Endothelial cell of umbilical vein (primary cell): ENCODE measurements around the gene CHRNB1. TPM values are rescaled to one million over a fixed set of nuclear protein-coding genes. Genes with fewer than 3 reads are reported as not detected.

Experiments
- BruUV-seq: library from RNA; stranded (reverse); fragments of 400-500 nt; replicated peaks from 2 replicates; lab custom pipeline; 2021; lab: Mats Ljungman, UMichigan
- CTCF ChIA-PET: fragments of 300-600, 350-600 bp; sonication (Branson Sonifier 250); formaldehyde crosslinking; loops from one replicate; lab custom pipeline; 2021; ENCODE audit warnings: antibody characterized with exemption, inconsistent platforms; lab: Charles Lee
- POLR2A ChIA-PET: fragments of 300-600, 350-600 bp; sonication (Branson Sonifier 250); formaldehyde crosslinking; loops from one replicate; lab custom pipeline; 2021; ENCODE audit warnings: antibody characterized with exemption, inconsistent platforms; lab: Charles Lee
- DNase-seq: peaks from one replicate; pipeline ENCODE4 v3.0.0-alpha.2; 2011; ENCODE audit warnings: low read depth, low spot score
- FAIRE-seq: peaks from 2 replicates; lab custom pipeline; 2011; peaks lifted over from hg19 to GRCh38; lab: Jason Lieb, UNC
- H2AFZ ChIP-seq: 2 replicates; pipeline ENCODE4 v1.6.0; 2012; ENCODE audit warnings: low read depth, low read length, control low read depth, inconsistent platforms
- H3K27ac ChIP-seq: 2 replicates; pipeline ENCODE4 v1.5.1; 2011; ENCODE audit warnings: low read depth, mild to moderate bottlenecking, control low read depth, low read length, moderate library complexity; ENCODE audit not compliant: insufficient read depth
- H3K27me3 ChIP-seq, 2 experiments: 2 replicates each; pipeline versions ENCODE4 v1.6.0 to v1.6.1; 2011; ENCODE audit warnings: low read length in 2 of 2, mixed read lengths in 1 of 2; ENCODE audit not compliant: control insufficient read depth in 2 of 2, insufficient read depth in 2 of 2
- H3K36me3 ChIP-seq, 2 experiments: 2 replicates in 1 of 2; 3 replicates in 1 of 2; pipeline ENCODE4 v1.5.1; 2011; ENCODE audit warnings: low read length in 2 of 2, mild to moderate bottlenecking in 1 of 2, moderate library complexity in 1 of 2; ENCODE audit not compliant: control insufficient read depth in 2 of 2, insufficient read depth in 2 of 2; ENCODE audit errors: extremely low read depth in 1 of 2
- H3K4me1 ChIP-seq: 3 replicates; pipeline ENCODE4 v1.5.1; 2011; ENCODE audit warnings: mild to moderate bottlenecking, low read length; ENCODE audit not compliant: control insufficient read depth, insufficient read depth; ENCODE audit errors: extremely low read depth
- H3K4me2 ChIP-seq: 2 replicates; pipeline ENCODE4 v1.6.1; 2011; ENCODE audit warnings: low read length, control low read depth, mixed read lengths; ENCODE audit not compliant: insufficient read depth
- H3K4me3 ChIP-seq, 3 experiments: fragments of 200-600 bp in 1 of 3; sonication (generic), shearing (Covaris generic) in 1 of 3; replicated peaks in 1 of 3; 2 replicates each; pipeline ENCODE4 v1.5.1; 2011 to 2016; ENCODE audit warnings: control low read depth in 3 of 3, low read length in 3 of 3, mild to moderate bottlenecking in 2 of 3, inconsistent platforms in 1 of 3, low read depth in 1 of 3, moderate library complexity in 1 of 3; ENCODE audit not compliant: insufficient read depth in 1 of 3
- H3K79me2 ChIP-seq: 2 replicates; pipeline ENCODE4 v1.6.0; 2012; ENCODE audit warnings: low read length, inconsistent platforms; ENCODE audit not compliant: control insufficient read depth, insufficient read depth
- H3K9ac ChIP-seq: replicated peaks from 2 replicates; pipeline ENCODE3; 2011; ENCODE audit warnings: low read length, control low read depth; ENCODE audit not compliant: insufficient read depth; ENCODE audit errors: extremely low read depth
- H3K9me1 ChIP-seq: replicated peaks from 3 replicates; pipeline ENCODE4 v1.6.0; 2011; ENCODE audit warnings: mild to moderate bottlenecking, low read length; ENCODE audit not compliant: control insufficient read depth, insufficient read depth; ENCODE audit errors: extremely low read depth
- H3K9me3 ChIP-seq: replicated peaks from 2 replicates; pipeline ENCODE4 v1.5.1; 2012; ENCODE audit warnings: low read length, inconsistent platforms; ENCODE audit not compliant: control insufficient read depth, insufficient read depth
- H4K20me1 ChIP-seq: replicated peaks from 2 replicates; pipeline ENCODE3; 2011; ENCODE audit warnings: mild to moderate bottlenecking, low read length; ENCODE audit not compliant: control insufficient read depth, insufficient read depth; ENCODE audit errors: extremely low read depth
- EZH2 ChIP-seq: IDR thresholded peaks from 2 replicates; pipeline ENCODE4 v1.6.1; 2012; ENCODE audit warnings: borderline replicate concordance, low read depth, mild to moderate bottlenecking, moderate library complexity, low read length, inconsistent platforms; ENCODE audit not compliant: severe bottlenecking
- FOS ChIP-seq: IDR thresholded peaks from 2 replicates; pipeline ENCODE4 v1.6.1; 2011; ENCODE audit warnings: mild to moderate bottlenecking, low read length, moderate library complexity, borderline replicate concordance; ENCODE audit not compliant: insufficient read depth
- GATA2 ChIP-seq: IDR thresholded peaks from 2 replicates; pipeline ENCODE4 v1.7.0; 2011; ENCODE audit warnings: low read depth, mild to moderate bottlenecking, moderate library complexity, mixed read lengths, low read length; ENCODE audit not compliant: insufficient read length, insufficient read depth
- JUN ChIP-seq: IDR thresholded peaks from 2 replicates; pipeline ENCODE4 v1.6.1; 2011; ENCODE audit warnings: borderline replicate concordance, low read depth; ENCODE audit not compliant: insufficient read length, insufficient read depth
- MYC ChIP-seq: IDR thresholded peaks from one replicate; pipeline ENCODE4 v1.6.1; 2011; ENCODE audit warnings: mild to moderate bottlenecking, low read depth, low read length
- POLR2A ChIP-seq: IDR thresholded peaks from 2 replicates; pipeline ENCODE4 v1.6.1; 2012; ENCODE audit warnings: low read depth, mild to moderate bottlenecking, control low read depth, low read length
- POLR2AphosphoS5 ChIP-seq: IDR thresholded peaks from 2 replicates; pipeline ENCODE4 v1.6.1; 2012; ENCODE audit warnings: low read depth, mild to moderate bottlenecking, control low read depth, low read length, moderate library complexity; ENCODE audit not compliant: insufficient read depth
- dilution Hi-C: fragments of 300-500 bp; cut with MboI; formaldehyde crosslinking; loops from one replicate; pipeline ENCODE4 v1.15.0; 2019; ENCODE audit warnings: low sequenced_read_pairs; ENCODE audit not compliant: extremely low pct_ligation_motif_present
- intact Hi-C: fragments of 100-400 bp; cut with micrococcal nuclease; formaldehyde crosslinking; loops from one replicate; pipeline ENCODE4 v1.10.0; 2022
- polyA plus RNA-seq, 4 experiments: library from polyadenylated mRNA; depleted of rRNA in 3 of 4; stranded (reverse) in 3 of 4; unstranded in 1 of 4; fragments of >200 nt; gene quantifications; 2 replicates each; pipeline versions ENCODE4 v1.2.1 to v1.2.3, GENCODE V29; 2011 to 2012; ENCODE audit warnings: missing spikeins in 1 of 4
- total RNA-seq: library from RNA; stranded (reverse); gene quantifications from 2 replicates; pipeline ENCODE4 v1.2.3, GENCODE V29; 2021
- TF ChIP-seq, protein P1 (sequence below): IDR thresholded peaks from 2 replicates; pipeline ENCODE4 v1.6.1; 2011; ENCODE audit not compliant: insufficient read depth, insufficient read length
- TF ChIP-seq, protein P2 (sequence below), 2 donors: IDR thresholded peaks; 1 replicate in 1 of 2; 2 replicates in 1 of 2; pipeline ENCODE4 v1.5.1; 2011; ENCODE audit warnings: low read length in 2 of 2, mild to moderate bottlenecking in 2 of 2, moderate library complexity in 2 of 2, control low read depth in 1 of 2, inconsistent platforms in 1 of 2, low read depth in 1 of 2; ENCODE audit not compliant: insufficient read depth in 1 of 2; ENCODE audit errors: extremely low read depth in 1 of 2

Gene CHRNB1
- total and polyA plus RNA-seq, 2 donors (not counting 3 experiments of a cell fraction or from before 2014, with no cell fraction given): 5.6 to 9.3 TPM

GRCh38 chr17:7432296-7432695 lies 12.6 kb upstream of the CHRNB1 start:
- H2AFZ ChIP-seq: no peak overlapping the region
- no peaks in the 10 kb centered on the region for H3K36me3 ChIP-seq
- BruUV-seq: no TSS peak
- ChIA-PET CTCF (interaction anchor here (0.8 to 1.5 kb wide), 2 partner anchors 9 to 77 kb away, joined by 3 to 5 read pairs; no protein-coding TSS in a partner anchor), POLR2A (no interaction called here)
- no peak overlapping the region for H3K9ac ChIP-seq
- H3K27me3 ChIP-seq: no peaks in the 10 kb centered on the region
- no peak overlapping the region for H3K4me3 ChIP-seq
- no peak overlapping the region for H3K4me2 ChIP-seq
- peaks cover 14% of the 10 kb centered on the region for H3K4me1 ChIP-seq
- TF ChIP-seq POLR2A (no peak), JUN (no peak), FOS (no peak)
- FAIRE-seq (no peak), DNase-seq (no peak)
- no peaks in the 10 kb centered on the region for H3K79me2 ChIP-seq
- H3K9me3 ChIP-seq: no peaks in the 10 kb centered on the region
- dilution Hi-C loops (no loop called here), intact Hi-C loops (no loop called here)
- no peaks in the 10 kb centered on the region for H4K20me1 ChIP-seq
- H3K27ac ChIP-seq: no peak overlapping the region
- no peaks in the 10 kb centered on the region for H3K9me1 ChIP-seq

DNA sequence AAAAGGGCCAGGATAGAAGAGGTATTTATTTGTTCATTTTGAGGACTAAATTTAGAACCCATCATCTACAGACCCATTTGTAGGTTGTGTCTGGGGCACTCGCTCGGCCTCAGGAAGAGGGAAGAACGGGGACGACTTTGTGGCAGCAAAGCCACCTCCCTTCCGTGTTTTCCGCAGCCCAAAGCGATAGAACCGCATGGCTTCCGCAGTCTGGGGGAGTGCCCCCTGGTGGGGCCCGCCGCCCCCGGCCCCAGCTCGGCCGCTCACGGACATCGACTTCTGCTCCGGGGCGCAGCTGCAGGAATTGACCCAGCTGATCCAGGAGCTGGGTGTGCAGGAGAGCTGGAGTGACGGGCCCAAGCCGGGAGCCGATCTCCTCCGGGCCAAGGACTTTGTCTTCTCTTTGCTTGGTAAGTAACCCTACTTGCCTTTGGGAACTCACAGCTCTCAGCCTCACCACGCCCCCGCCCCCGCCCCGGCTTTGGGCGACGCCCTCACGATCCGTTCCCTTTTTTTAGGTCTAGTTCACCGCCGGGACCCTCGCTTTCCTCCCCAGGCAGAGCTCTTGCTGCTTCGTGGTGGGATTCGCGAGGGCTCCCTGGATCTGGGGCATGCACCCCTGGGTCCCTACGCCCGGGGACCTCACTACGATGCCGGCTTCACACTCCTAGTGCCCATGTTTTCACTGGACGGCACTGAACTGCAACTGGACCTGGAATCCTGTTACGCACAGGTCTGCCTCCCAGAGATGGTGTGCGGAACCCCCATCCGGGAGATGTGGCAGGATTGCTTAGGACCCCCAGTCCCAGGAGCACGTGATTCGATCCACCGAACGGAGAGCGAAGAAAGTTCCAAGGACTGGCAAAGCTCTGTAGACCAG lies 8.9 kb upstream of the CHRNB1 start:
- CTCF ChIA-PET: interaction anchor here (0.8 to 4.4 kb wide), 34 partner anchors 10 to 390 kb away, joined by 3 to 70 read pairs (median 7); partner anchors contain the start of genes CHRNB1, NLGN2, PLSCR3 and POLR2A
- peak overlapping the region; percentile 48 for H2AFZ ChIP-seq
- TF ChIP-seq JUN (no peak), FOS (no peak), POLR2A (peak; percentile 15), EZH2 (no peak), MYC (no peak), POLR2AphosphoS5 (no peak), GATA2 (no peak)
- TF ChIP-seq, protein P1, sequence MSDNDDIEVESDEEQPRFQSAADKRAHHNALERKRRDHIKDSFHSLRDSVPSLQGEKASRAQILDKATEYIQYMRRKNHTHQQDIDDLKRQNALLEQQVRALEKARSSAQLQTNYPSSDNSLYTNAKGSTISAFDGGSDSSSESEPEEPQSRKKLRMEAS: peak; percentile 13
- TF ChIP-seq, protein P2, sequence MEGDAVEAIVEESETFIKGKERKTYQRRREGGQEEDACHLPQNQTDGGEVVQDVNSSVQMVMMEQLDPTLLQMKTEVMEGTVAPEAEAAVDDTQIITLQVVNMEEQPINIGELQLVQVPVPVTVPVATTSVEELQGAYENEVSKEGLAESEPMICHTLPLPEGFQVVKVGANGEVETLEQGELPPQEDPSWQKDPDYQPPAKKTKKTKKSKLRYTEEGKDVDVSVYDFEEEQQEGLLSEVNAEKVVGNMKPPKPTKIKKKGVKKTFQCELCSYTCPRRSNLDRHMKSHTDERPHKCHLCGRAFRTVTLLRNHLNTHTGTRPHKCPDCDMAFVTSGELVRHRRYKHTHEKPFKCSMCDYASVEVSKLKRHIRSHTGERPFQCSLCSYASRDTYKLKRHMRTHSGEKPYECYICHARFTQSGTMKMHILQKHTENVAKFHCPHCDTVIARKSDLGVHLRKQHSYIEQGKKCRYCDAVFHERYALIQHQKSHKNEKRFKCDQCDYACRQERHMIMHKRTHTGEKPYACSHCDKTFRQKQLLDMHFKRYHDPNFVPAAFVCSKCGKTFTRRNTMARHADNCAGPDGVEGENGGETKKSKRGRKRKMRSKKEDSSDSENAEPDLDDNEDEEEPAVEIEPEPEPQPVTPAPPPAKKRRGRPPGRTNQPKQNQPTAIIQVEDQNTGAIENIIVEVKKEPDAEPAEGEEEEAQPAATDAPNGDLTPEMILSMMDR (IDR thresholded peaks at IDR 0.05; ENCODE audit: extremely low read depth in 1 of 2, insufficient read depth in 1 of 2, low read depth in 1 of 2, low read length in 2 of 2): peak; percentile 10 to 35
- H3K9me3 ChIP-seq: no peaks in the 10 kb centered on the region
- peak overlapping the region; percentile 46 for H3K9ac ChIP-seq
- dilution Hi-C loops (no loop called here), intact Hi-C loops (loop anchor here (1.0 to 5.0 kb wide), 9 partner anchors 19 to 251 kb away; partner anchors contain the start of genes CTDNEP1, ELP5, KCTD11 and PLSCR3)
- BruUV-seq: TSS peak; percentile 53
- FAIRE-seq: peak; percentile 70
- no peaks in the 10 kb centered on the region for H3K9me1 ChIP-seq
- H3K27me3 ChIP-seq: peaks cover 20 to 27% of the 10 kb centered on the region in 2 experiments
- peak; percentile 35 for DNase-seq
- no peaks in the 10 kb centered on the region for H4K20me1 ChIP-seq
- H3K27ac ChIP-seq: peak overlapping the region; percentile 32
- peak overlapping the region; percentile 54 to 83 (median 83) for H3K4me3 ChIP-seq
- H3K4me1 ChIP-seq: peaks cover 23% of the 10 kb centered on the region
- H3K4me2 ChIP-seq: peak overlapping the region; percentile 94
- no peaks in the 10 kb centered on the region for H3K36me3 ChIP-seq
- no peaks in the 10 kb centered on the region for H3K79me2 ChIP-seq
- POLR2A ChIA-PET: interaction anchor here (0.5 to 1.7 kb wide), 5 partner anchors 32 to 49 kb away, joined by 3 to 8 read pairs (median 5); partner anchors contain the start of genes POLR2A and TMEM256
